HEK293 (cell line): ENCODE data around the gene PXMP2.

ENCODE experiments used
- GLI2 ChIP-seq: fragments of 450-650 bp; formaldehyde crosslinking; IDR thresholded peaks from 2 replicates; pipeline ENCODE4; 2017; ENCODE audit warnings: missing biosample characterization, missing genetic modification characterization, low read depth, borderline replicate concordance
- GLI4 ChIP-seq: fragments of 450-650 bp; formaldehyde crosslinking; IDR thresholded peaks from 2 replicates; pipeline ENCODE4 v1.5.1; 2016; ENCODE audit warnings: missing biosample characterization, missing genetic modification characterization
- HOXD13 ChIP-seq: sonication (generic); formaldehyde crosslinking; IDR thresholded peaks from 2 replicates; pipeline ENCODE4 v1.8.0; 2022; ENCODE audit warnings: missing genetic modification reagents, borderline replicate concordance
- KLF16 ChIP-seq: fragments of 450-650 bp; formaldehyde crosslinking; IDR thresholded peaks from 2 replicates; pipeline ENCODE4 v1.5.1; 2017; ENCODE audit warnings: missing biosample characterization, missing genetic modification characterization
- KLF7 ChIP-seq: fragments of 450-650 bp; formaldehyde crosslinking; IDR thresholded peaks from 2 replicates; pipeline ENCODE4 v1.5.1; 2016; ENCODE audit warnings: missing biosample characterization, missing genetic modification characterization, borderline replicate concordance
- KLF8 ChIP-seq: fragments of 450-650 bp; formaldehyde crosslinking; IDR thresholded peaks from 2 replicates; pipeline ENCODE4 v1.5.1; 2016; ENCODE audit warnings: missing biosample characterization, missing genetic modification characterization
- SCRT2 ChIP-seq: fragments of 450-650 bp; formaldehyde crosslinking; IDR thresholded peaks from 2 replicates; pipeline ENCODE4 v1.5.1; 2016; ENCODE audit warnings: missing biosample characterization, missing genetic modification characterization
- SP3 ChIP-seq: fragments of 450-650 bp; formaldehyde crosslinking; IDR thresholded peaks from 2 replicates; pipeline ENCODE4 v1.5.1; 2016; ENCODE audit warnings: missing biosample characterization, missing genetic modification characterization
- WT1 ChIP-seq: fragments of 450-650 bp; formaldehyde crosslinking; IDR thresholded peaks from 2 replicates; pipeline ENCODE4 v1.5.1; 2016; ENCODE audit warnings: missing biosample characterization, missing genetic modification characterization
- YY2 ChIP-seq: fragments of 450-650 bp; formaldehyde crosslinking; IDR thresholded peaks from 2 replicates; pipeline ENCODE4 v1.5.1; 2016; ENCODE audit warnings: missing biosample characterization, missing genetic modification characterization
- ZBTB20 ChIP-seq: fragments of 450-650 bp; formaldehyde crosslinking; IDR thresholded peaks from 2 replicates; pipeline ENCODE4 v1.5.1; 2016; ENCODE audit warnings: missing biosample characterization, missing genetic modification characterization
- ZEB2 ChIP-seq: fragments of 450-650 bp; formaldehyde crosslinking; IDR thresholded peaks from 2 replicates; pipeline ENCODE4 v1.5.1; 2016; ENCODE audit warnings: missing biosample characterization, missing genetic modification characterization
- ZFHX2 ChIP-seq: fragments of 450-650 bp; formaldehyde crosslinking; conservative IDR thresholded peaks from 2 replicates; pipeline ENCODE4 v1.5.1; 2016; ENCODE audit warnings: missing biosample characterization, missing genetic modification characterization
- ZFP37 ChIP-seq: fragments of 450-650 bp; formaldehyde crosslinking; IDR thresholded peaks from 2 replicates; pipeline ENCODE4 v1.5.1; 2016; ENCODE audit warnings: missing biosample characterization, missing genetic modification characterization
- ZIC2 ChIP-seq: fragments of 450-650 bp; formaldehyde crosslinking; IDR thresholded peaks from 2 replicates; pipeline ENCODE4 v1.5.1; 2016; ENCODE audit warnings: missing biosample characterization, missing genetic modification characterization
- ZNF121 ChIP-seq: fragments of 450-650 bp; formaldehyde crosslinking; IDR thresholded peaks from 2 replicates; pipeline ENCODE4 v1.5.1; 2016; ENCODE audit warnings: missing biosample characterization, missing genetic modification characterization
- ZNF175 ChIP-seq: fragments of 450-650 bp; formaldehyde crosslinking; IDR thresholded peaks from 2 replicates; pipeline ENCODE4 v1.5.1; 2016; ENCODE audit warnings: missing biosample characterization, missing genetic modification characterization
- ZNF221 ChIP-seq: fragments of 450-650 bp; formaldehyde crosslinking; IDR thresholded peaks from 2 replicates; pipeline ENCODE4 v1.5.1; 2017; ENCODE audit warnings: missing biosample characterization, missing genetic modification characterization, borderline replicate concordance
- ZNF433 ChIP-seq: fragments of 450-650 bp; formaldehyde crosslinking; IDR thresholded peaks from 2 replicates; pipeline ENCODE4 v1.5.1; 2016; ENCODE audit warnings: missing biosample characterization, missing genetic modification characterization, low read depth
- ZNF596 ChIP-seq: fragments of 450-650 bp; IDR thresholded peaks from 2 replicates; pipeline ENCODE4 v1.5.0; 2018; ENCODE audit warnings: missing biosample characterization, mild to moderate bottlenecking, missing genetic modification characterization, moderate library complexity
- ZNF600 ChIP-seq: fragments of 450-650 bp; formaldehyde crosslinking; IDR thresholded peaks from 2 replicates; pipeline ENCODE4 v1.5.1; 2016; ENCODE audit warnings: missing biosample characterization, missing genetic modification characterization
- ZNF610 ChIP-seq: fragments of 450-650 bp; formaldehyde crosslinking; IDR thresholded peaks from 2 replicates; pipeline ENCODE4 v1.5.1; 2016; ENCODE audit warnings: missing biosample characterization, missing genetic modification characterization, borderline replicate concordance
- ZNF623 ChIP-seq: fragments of 450-650 bp; formaldehyde crosslinking; IDR thresholded peaks from 2 replicates; pipeline ENCODE4 v1.5.1; 2016; ENCODE audit warnings: missing biosample characterization, missing genetic modification characterization
- ZNF624 ChIP-seq: fragments of 450-650 bp; formaldehyde crosslinking; IDR thresholded peaks from 2 replicates; pipeline ENCODE4 v1.5.1; 2017; ENCODE audit warnings: missing biosample characterization, missing genetic modification characterization
- ZNF830 ChIP-seq: fragments of 450-650 bp; IDR thresholded peaks from 2 replicates; pipeline ENCODE4 v1.5.0; 2018; ENCODE audit warnings: missing biosample characterization, missing genetic modification characterization, low read depth, mild to moderate bottlenecking, moderate library complexity
- ZSCAN23 ChIP-seq: fragments of 450-650 bp; formaldehyde crosslinking; IDR thresholded peaks from 2 replicates; pipeline ENCODE4 v1.5.1; 2016; ENCODE audit warnings: missing biosample characterization, missing genetic modification characterization
- ZXDB ChIP-seq: fragments of 450-650 bp; formaldehyde crosslinking; IDR thresholded peaks from 2 replicates; pipeline ENCODE4 v1.5.1; 2016; ENCODE audit warnings: missing biosample characterization, missing genetic modification characterization
- TF ChIP-seq, protein P1 (sequence below): fragments of 450-650 bp; formaldehyde crosslinking; IDR thresholded peaks from 2 replicates; pipeline ENCODE4 v1.5.0; 2017; ENCODE audit warnings: missing biosample characterization, missing genetic modification characterization, borderline replicate concordance
- TF ChIP-seq, protein P2 (sequence below): fragments of 450-650 bp; formaldehyde crosslinking; IDR thresholded peaks from 2 replicates; pipeline ENCODE4 v1.5.1; 2017; ENCODE audit warnings: missing biosample characterization, missing genetic modification characterization
- TF ChIP-seq, protein P3 (sequence below): fragments of 450-650 bp; formaldehyde crosslinking; IDR thresholded peaks from 2 replicates; pipeline ENCODE4 v1.5.1; 2017; ENCODE audit warnings: missing biosample characterization, missing genetic modification characterization
- TF ChIP-seq, protein P4 (sequence below): fragments of 450-650 bp; formaldehyde crosslinking; IDR thresholded peaks from 2 replicates; pipeline ENCODE4 v1.5.1; 2017; ENCODE audit warnings: missing biosample characterization, missing genetic modification characterization
- TF ChIP-seq, protein P5 (sequence below): fragments of 450-650 bp; formaldehyde crosslinking; IDR thresholded peaks from 2 replicates; pipeline ENCODE4 v1.5.1; 2016; ENCODE audit warnings: missing biosample characterization, missing genetic modification characterization

The PXMP2 gene

DNA sequence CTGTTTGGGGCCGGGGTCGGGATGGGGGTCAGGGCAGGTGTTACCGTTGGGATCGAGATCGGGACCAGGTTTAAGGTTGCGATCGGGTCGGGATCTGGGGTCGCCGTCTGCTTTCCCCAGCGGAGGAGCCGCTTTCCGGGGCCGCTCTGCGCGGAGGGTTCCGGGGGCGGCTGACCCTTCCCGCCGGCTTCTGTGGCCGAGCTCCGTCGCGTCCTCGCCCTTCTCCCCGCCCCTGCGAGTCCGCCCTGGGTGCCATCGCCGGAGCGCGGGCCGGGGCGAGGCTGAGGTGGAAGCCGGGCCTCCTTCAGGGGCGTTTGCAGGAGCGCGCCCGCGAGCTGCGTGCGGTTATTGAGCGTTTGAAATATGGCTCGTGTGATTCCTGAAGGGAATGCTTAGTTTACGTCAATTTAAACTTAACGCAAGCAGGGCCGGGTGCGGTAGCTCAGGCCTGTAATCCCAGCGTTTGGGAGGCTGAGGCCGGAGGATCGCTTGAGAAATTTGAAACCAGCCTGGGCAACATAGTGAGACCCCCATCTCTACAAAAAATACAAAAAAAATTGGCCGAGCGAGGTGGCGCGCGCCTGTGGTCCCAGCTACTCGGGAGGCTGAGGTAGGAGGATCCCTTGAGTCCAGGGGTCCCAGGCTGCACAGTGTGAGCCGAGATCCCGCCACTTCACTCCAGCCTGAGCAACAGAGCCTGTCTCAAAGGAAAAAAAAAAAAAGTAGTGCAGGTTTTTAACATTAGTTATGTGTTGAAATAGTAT, 23.9 kb downstream of the PXMP2 start (continued):
- TF ChIP-seq ZNF830 (tag by site-specific recombination) (no peak), WT1 (tag by site-specific recombination) (no peak), ZNF121 (peak; percentile 100), GLI4 (tag by site-specific recombination) (no peak), ZFP37 (tag by site-specific recombination) (no peak), ZNF624 (tag by site-specific recombination) (no peak), ZEB2 (tag by site-specific recombination) (peak; percentile 46; the same call in 1 of the 2 replicates), ZNF596 (no peak), ZSCAN23 (tag by site-specific recombination) (no peak), KLF8 (peak; percentile 50; the same call in 1 of the 2 replicates), ZNF600 (tag by site-specific recombination) (0 out of 2 replicates have a peak, but pooled peaks have one; percentile 39), ZXDB (tag by site-specific recombination) (peak; percentile 53), HOXD13 (CRISPR knock-in tag) (no peak), ZBTB20 (tag by site-specific recombination) (peak; percentile 38; the same call in 1 of the 2 replicates), ZFHX2 (tag by site-specific recombination) (peak; percentile 10; the same call in 1 of the 2 replicates), SP3 (tag by site-specific recombination) (no peak), SCRT2 (tag by site-specific recombination) (peak; percentile 41; the same call in 1 of the 2 replicates), ZNF433 (no peak), KLF7 (tag by site-specific recombination) (no peak), YY2 (no peak), ZNF175 (no peak), ZNF610 (tag by site-specific recombination) (0 out of 2 replicates have a peak, but pooled peaks have one; percentile 15), ZNF221 (tag by site-specific recombination) (no peak), ZNF623 (tag by site-specific recombination) (no peak), KLF16 (tag by site-specific recombination) (no peak), GLI2 (tag by site-specific recombination) (no peak), ZIC2 (tag by site-specific recombination) (peak; percentile 35)
- TF ChIP-seq, protein P1, sequence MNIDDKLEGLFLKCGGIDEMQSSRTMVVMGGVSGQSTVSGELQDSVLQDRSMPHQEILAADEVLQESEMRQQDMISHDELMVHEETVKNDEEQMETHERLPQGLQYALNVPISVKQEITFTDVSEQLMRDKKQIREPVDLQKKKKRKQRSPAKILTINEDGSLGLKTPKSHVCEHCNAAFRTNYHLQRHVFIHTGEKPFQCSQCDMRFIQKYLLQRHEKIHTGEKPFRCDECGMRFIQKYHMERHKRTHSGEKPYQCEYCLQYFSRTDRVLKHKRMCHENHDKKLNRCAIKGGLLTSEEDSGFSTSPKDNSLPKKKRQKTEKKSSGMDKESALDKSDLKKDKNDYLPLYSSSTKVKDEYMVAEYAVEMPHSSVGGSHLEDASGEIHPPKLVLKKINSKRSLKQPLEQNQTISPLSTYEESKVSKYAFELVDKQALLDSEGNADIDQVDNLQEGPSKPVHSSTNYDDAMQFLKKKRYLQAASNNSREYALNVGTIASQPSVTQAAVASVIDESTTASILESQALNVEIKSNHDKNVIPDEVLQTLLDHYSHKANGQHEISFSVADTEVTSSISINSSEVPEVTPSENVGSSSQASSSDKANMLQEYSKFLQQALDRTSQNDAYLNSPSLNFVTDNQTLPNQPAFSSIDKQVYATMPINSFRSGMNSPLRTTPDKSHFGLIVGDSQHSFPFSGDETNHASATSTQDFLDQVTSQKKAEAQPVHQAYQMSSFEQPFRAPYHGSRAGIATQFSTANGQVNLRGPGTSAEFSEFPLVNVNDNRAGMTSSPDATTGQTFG: no peak
- TF ChIP-seq, protein P2, sequence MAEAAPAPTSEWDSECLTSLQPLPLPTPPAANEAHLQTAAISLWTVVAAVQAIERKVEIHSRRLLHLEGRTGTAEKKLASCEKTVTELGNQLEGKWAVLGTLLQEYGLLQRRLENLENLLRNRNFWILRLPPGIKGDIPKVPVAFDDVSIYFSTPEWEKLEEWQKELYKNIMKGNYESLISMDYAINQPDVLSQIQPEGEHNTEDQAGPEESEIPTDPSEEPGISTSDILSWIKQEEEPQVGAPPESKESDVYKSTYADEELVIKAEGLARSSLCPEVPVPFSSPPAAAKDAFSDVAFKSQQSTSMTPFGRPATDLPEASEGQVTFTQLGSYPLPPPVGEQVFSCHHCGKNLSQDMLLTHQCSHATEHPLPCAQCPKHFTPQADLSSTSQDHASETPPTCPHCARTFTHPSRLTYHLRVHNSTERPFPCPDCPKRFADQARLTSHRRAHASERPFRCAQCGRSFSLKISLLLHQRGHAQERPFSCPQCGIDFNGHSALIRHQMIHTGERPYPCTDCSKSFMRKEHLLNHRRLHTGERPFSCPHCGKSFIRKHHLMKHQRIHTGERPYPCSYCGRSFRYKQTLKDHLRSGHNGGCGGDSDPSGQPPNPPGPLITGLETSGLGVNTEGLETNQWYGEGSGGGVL: no peak
- TF ChIP-seq, protein P3, sequence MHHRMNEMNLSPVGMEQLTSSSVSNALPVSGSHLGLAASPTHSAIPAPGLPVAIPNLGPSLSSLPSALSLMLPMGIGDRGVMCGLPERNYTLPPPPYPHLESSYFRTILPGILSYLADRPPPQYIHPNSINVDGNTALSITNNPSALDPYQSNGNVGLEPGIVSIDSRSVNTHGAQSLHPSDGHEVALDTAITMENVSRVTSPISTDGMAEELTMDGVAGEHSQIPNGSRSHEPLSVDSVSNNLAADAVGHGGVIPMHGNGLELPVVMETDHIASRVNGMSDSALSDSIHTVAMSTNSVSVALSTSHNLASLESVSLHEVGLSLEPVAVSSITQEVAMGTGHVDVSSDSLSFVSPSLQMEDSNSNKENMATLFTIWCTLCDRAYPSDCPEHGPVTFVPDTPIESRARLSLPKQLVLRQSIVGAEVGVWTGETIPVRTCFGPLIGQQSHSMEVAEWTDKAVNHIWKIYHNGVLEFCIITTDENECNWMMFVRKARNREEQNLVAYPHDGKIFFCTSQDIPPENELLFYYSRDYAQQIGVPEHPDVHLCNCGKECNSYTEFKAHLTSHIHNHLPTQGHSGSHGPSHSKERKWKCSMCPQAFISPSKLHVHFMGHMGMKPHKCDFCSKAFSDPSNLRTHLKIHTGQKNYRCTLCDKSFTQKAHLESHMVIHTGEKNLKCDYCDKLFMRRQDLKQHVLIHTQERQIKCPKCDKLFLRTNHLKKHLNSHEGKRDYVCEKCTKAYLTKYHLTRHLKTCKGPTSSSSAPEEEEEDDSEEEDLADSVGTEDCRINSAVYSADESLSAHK (tag by site-specific recombination): no peak
- TF ChIP-seq, protein P4, sequence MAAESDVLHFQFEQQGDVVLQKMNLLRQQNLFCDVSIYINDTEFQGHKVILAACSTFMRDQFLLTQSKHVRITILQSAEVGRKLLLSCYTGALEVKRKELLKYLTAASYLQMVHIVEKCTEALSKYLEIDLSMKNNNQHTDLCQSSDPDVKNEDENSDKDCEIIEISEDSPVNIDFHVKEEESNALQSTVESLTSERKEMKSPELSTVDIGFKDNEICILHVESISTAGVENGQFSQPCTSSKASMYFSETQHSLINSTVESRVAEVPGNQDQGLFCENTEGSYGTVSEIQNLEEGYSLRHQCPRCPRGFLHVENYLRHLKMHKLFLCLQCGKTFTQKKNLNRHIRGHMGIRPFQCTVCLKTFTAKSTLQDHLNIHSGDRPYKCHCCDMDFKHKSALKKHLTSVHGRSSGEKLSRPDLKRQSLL (tag by site-specific recombination): no peak
- TF ChIP-seq, protein P5, sequence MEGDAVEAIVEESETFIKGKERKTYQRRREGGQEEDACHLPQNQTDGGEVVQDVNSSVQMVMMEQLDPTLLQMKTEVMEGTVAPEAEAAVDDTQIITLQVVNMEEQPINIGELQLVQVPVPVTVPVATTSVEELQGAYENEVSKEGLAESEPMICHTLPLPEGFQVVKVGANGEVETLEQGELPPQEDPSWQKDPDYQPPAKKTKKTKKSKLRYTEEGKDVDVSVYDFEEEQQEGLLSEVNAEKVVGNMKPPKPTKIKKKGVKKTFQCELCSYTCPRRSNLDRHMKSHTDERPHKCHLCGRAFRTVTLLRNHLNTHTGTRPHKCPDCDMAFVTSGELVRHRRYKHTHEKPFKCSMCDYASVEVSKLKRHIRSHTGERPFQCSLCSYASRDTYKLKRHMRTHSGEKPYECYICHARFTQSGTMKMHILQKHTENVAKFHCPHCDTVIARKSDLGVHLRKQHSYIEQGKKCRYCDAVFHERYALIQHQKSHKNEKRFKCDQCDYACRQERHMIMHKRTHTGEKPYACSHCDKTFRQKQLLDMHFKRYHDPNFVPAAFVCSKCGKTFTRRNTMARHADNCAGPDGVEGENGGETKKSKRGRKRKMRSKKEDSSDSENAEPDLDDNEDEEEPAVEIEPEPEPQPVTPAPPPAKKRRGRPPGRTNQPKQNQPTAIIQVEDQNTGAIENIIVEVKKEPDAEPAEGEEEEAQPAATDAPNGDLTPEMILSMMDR (tag by site-specific recombination): no peak
